Testis (tissue), 2 donors: ENCODE measurements around the gene GPER1.

Experiments
- CTCF ChIP-seq, 3 experiments: fragments of 450-650 bp in 2 of 3; fragments of 200-600 bp in 1 of 3; sonication (generic) in 1 of 3; IDR thresholded peaks; one replicate each; pipeline ENCODE4 v1.5.1; 2016 to 2019; ENCODE audit warnings: antibody characterized with exemption in 3 of 3, mild to moderate bottlenecking in 2 of 3, moderate library complexity in 1 of 3
- POLR2A ChIP-seq: fragments of 450-650 bp; IDR thresholded peaks from one replicate; pipeline ENCODE4 v1.6.1; 2017; ENCODE audit warnings: antibody characterized with exemption, mild to moderate bottlenecking, moderate library complexity

DNA sequence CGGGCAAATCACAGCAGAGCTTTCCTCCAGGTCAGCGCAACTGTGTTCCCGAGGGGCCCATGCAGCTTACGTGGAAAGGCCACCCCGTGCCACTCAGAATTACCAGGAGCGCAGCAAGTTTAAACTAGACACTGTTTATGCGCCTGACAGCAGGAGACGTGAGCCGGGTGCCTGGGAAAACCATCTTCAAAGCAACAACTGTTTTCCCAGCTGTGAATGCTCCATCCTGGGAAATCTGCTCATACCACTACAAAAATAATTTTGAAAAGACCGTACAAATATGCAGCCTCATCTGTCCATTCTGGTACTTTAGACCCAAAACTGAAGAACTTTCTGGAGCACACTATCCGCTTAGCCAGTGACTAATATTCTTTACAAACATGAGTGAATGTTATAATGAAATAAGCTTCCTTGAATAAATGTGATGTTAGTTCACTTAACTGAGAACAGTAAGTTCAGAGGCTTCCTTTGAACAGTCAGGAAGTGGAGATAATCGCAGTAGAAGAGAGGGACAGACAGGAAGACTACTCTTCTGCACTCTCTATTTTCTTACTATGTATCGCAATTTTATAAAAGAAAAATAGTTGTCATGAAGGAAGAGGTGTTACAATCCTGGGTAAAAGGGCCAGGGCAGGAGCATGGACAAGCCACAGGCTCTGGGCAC is 16.7 kb downstream of the GPER1 start:
- TF ChIP-seq CTCF (IDR thresholded peaks at IDR 0.05): no peak
- TF ChIP-seq POLR2A: no peak
